GM12892 (cell line): ENCODE measurements around the gene NEU4.
"Not testable (repeated sequence)": the region's sequence is repeated elsewhere in the genome, so short reads cannot be mapped to it uniquely, and the experiment has no call there.

Experiments
- DNase-seq: peaks from one replicate; pipeline ENCODE4 v3.0.0; 2011; ENCODE audit not compliant: insufficient read length
- FAIRE-seq: peaks from 2 replicates; lab custom pipeline; 2011; peaks lifted over from hg19 to GRCh38; lab: Jason Lieb, UNC
- POLR2A ChIP-seq: IDR thresholded peaks from 2 replicates; pipeline ENCODE4 v1.6.1; 2011; ENCODE audit warnings: low read depth, low read length, control low read depth
- POLR2AphosphoS5 ChIP-seq: IDR thresholded peaks from 2 replicates; pipeline ENCODE4 v1.6.1; 2011; ENCODE audit warnings: low read depth, low read length, control low read depth
- TAF1 ChIP-seq: IDR thresholded peaks from 2 replicates; pipeline ENCODE4 v1.6.1; 2011; ENCODE audit warnings: low read depth, mild to moderate bottlenecking, control low read depth, low read length, borderline replicate concordance

NEU4 gene

GRCh38 chr2:241818943-241819270, 9.9 kb downstream of the NEU4 start:
- no peak for FAIRE-seq
- DNase-seq: no peak
- TF ChIP-seq POLR2A (no peak), POLR2AphosphoS5 (no peak), TAF1 (no peak)

GRCh38 chr2:241819947-241820624, 11.1 kb downstream of the NEU4 start:
- not testable (repeated sequence) for DNase-seq, FAIRE-seq

GRCh38 chr2:241820625-241821384, 11.8 kb downstream of the NEU4 start:
- TF ChIP-seq POLR2A (no peak), POLR2AphosphoS5 (no peak), TAF1 (no peak)
- DNase-seq (no peak), FAIRE-seq (no peak)

GRCh38 chr2:241821460-241822263, 12.7 kb downstream of the NEU4 start:
- FAIRE-seq: no peak
- no peak for DNase-seq
- no peak for TF ChIP-seq POLR2AphosphoS5
- no peak for TF ChIP-seq POLR2A
- TF ChIP-seq TAF1: no peak

GRCh38 chr2:241822264-241822623, 13.3 kb downstream of the NEU4 start:
- DNase-seq (peak; percentile 19), FAIRE-seq (no peak)

GRCh38 chr2:241823531-241824437, 14.8 kb downstream of the NEU4 start:
- not testable (repeated sequence) for FAIRE-seq, DNase-seq

More at GRCh38 chr2:241822264-241822623, 13.3 kb downstream of the NEU4 start:
- TF ChIP-seq POLR2AphosphoS5 (no peak), POLR2A (no peak), TAF1 (no peak)

GRCh38 chr2:241827394-241827793, 18.4 kb downstream of the NEU4 start:
- TF ChIP-seq POLR2AphosphoS5 (no peak), POLR2A (no peak), TAF1 (no peak)
- no peak for DNase-seq
- no peak for FAIRE-seq

GRCh38 chr2:241833101-241833663, 24.2 kb downstream of the NEU4 start:
- no peak for DNase-seq
- no peak for FAIRE-seq
- TF ChIP-seq POLR2AphosphoS5 (no peak), POLR2A (no peak), TAF1 (no peak)

- not testable (repeated sequence) for FAIRE-seq, DNase-seq
Measured at GRCh38 chr2:241833756-241834526, 24.9 kb downstream of the NEU4 start.

GRCh38 chr2:241834527-241835210, 25.7 kb downstream of the NEU4 start:
- TF ChIP-seq POLR2A (no peak), TAF1 (no peak), POLR2AphosphoS5 (no peak)

GRCh38 chr2:241835611-241836010, 26.6 kb downstream of the NEU4 start:
- FAIRE-seq (no peak), DNase-seq (no peak)
- TF ChIP-seq POLR2AphosphoS5 (no peak), TAF1 (no peak), POLR2A (no peak)

More at GRCh38 chr2:241834527-241835210, 25.7 kb downstream of the NEU4 start:
- no peak for FAIRE-seq
- DNase-seq: no peak
